GM21528 (cell line): ENCODE data around the gene SNRPD3.
"Not testable (repeated sequence)": the region's sequence is repeated elsewhere in the genome, so short reads cannot be mapped to it uniquely, and the experiment has no call there.

Experiments
- ATAC-seq: cut with Tn5 transposase; IDR thresholded peaks from one replicate; pipeline ENCODE4 v1.9.1; 2021; ENCODE audit warnings: mild to moderate bottlenecking, moderate library complexity; ENCODE audit not compliant: unreplicated experiment, low FRiP score

The SNRPD3 gene

GRCh38 chr22:24606340-24606739 is 50.5 kb downstream of the SNRPD3 start:
- ATAC-seq, result not testable (repeated sequence)

GRCh38 chr22:24607429-24607983 is 51.7 kb downstream of the SNRPD3 start:
- ATAC-seq, result not testable (repeated sequence)

- ATAC-seq, result not testable (repeated sequence)
Observed at GRCh38 chr22:24608327-24608726, 52.5 kb downstream of the SNRPD3 start.

- ATAC-seq, result not testable (repeated sequence)
Observed at GRCh38 chr22:24609888-24610287, 54.1 kb downstream of the SNRPD3 start.

- ATAC-seq, result not testable (repeated sequence)
Observed at GRCh38 chr22:24614794-24615193, 59.0 kb downstream of the SNRPD3 start.

- ATAC-seq, result not testable (repeated sequence)
Observed at GRCh38 chr22:24621244-24621643, 65.4 kb downstream of the SNRPD3 start.

GRCh38 chr22:24622596-24622995 is 66.8 kb downstream of the SNRPD3 start:
- ATAC-seq, result not testable (repeated sequence)
